Mucosa of stomach (tissue), 1 donor: ENCODE data around the gene RNF113B.

Experiments
- H3K27me3 ChIP-seq: one replicate; pipeline ENCODE4 v1.7.0; 2013; ENCODE audit warnings: mild to moderate bottlenecking, low read length; ENCODE audit not compliant: control insufficient read depth, insufficient read depth
- H3K36me3 ChIP-seq: one replicate; pipeline ENCODE4 v1.7.0; 2013; ENCODE audit warnings: low read length; ENCODE audit not compliant: control insufficient read depth, insufficient read depth
- H3K4me1 ChIP-seq: one replicate; pipeline ENCODE4 v1.7.0; 2013; ENCODE audit warnings: mild to moderate bottlenecking, low read length; ENCODE audit not compliant: control insufficient read depth, insufficient read depth
- H3K4me3 ChIP-seq: one replicate; pipeline ENCODE4 v1.7.0; 2013; ENCODE audit warnings: low read length
- H3K9ac ChIP-seq: one replicate; pipeline ENCODE4 v1.7.0; 2013; ENCODE audit warnings: mild to moderate bottlenecking, low read length, moderate library complexity
- H3K9me3 ChIP-seq: one replicate; pipeline ENCODE4 v1.7.0; 2013; ENCODE audit warnings: mild to moderate bottlenecking, low read length, moderate library complexity; ENCODE audit not compliant: control insufficient read depth
- donor health status: Pancreatic carcinoma.

RNF113B gene

GRCh38 chr13:98171900-98172589 lies 5.0 kb downstream of the RNF113B start:
- H3K27me3 ChIP-seq = no peaks in the 10 kb centered on the region
- H3K9me3 ChIP-seq = no peaks in the 10 kb centered on the region
- peak overlapping the region; percentile 54 for H3K9ac ChIP-seq
- H3K4me3 ChIP-seq = no peak overlapping the region
- H3K4me1 ChIP-seq = peaks cover 33% of the 10 kb centered on the region
- no peaks in the 10 kb centered on the region for H3K36me3 ChIP-seq

- Histone ChIP-seq H3K4me1 (peaks cover 24% of the 10 kb centered on the region), H3K9ac (no peak overlapping the region), H3K27me3 (no peaks in the 10 kb centered on the region), H3K9me3 (no peaks in the 10 kb centered on the region), H3K4me3 (no peak overlapping the region), H3K36me3 (no peaks in the 10 kb centered on the region)
These were observed 7.7 kb downstream of the RNF113B start for GRCh38 chr13:98169331-98169730.

GRCh38 chr13:98162935-98163334 lies 14.1 kb downstream of the RNF113B start:
- no peaks in the 10 kb centered on the region for H3K36me3 ChIP-seq

GRCh38 chr13:98158172-98158899 lies 18.7 kb downstream of the RNF113B start:
- Histone ChIP-seq H3K27me3 (no peaks in the 10 kb centered on the region), H3K9me3 (no peaks in the 10 kb centered on the region), H3K4me1 (peaks cover 6% of the 10 kb centered on the region), H3K36me3 (no peaks in the 10 kb centered on the region), H3K9ac (no peak overlapping the region), H3K4me3 (no peak overlapping the region)

More at GRCh38 chr13:98162935-98163334, 14.1 kb downstream of the RNF113B start:
- H3K9ac ChIP-seq = no peak overlapping the region
- no peaks in the 10 kb centered on the region for H3K27me3 ChIP-seq
- H3K4me3 ChIP-seq = no peak overlapping the region
- no peaks in the 10 kb centered on the region for H3K4me1 ChIP-seq
- no peaks in the 10 kb centered on the region for H3K9me3 ChIP-seq

- no peaks in the 10 kb centered on the region for H3K36me3 ChIP-seq
- H3K4me3 ChIP-seq = no peak overlapping the region
- H3K27me3 ChIP-seq = no peaks in the 10 kb centered on the region
- H3K9ac ChIP-seq = no peak overlapping the region
- H3K4me1 ChIP-seq = peaks cover 6% of the 10 kb centered on the region
- H3K9me3 ChIP-seq = no peaks in the 10 kb centered on the region
These were observed 19.5 kb downstream of the RNF113B start for GRCh38 chr13:98157609-98158008.

- Histone ChIP-seq H3K9me3 (no peaks in the 10 kb centered on the region), H3K4me3 (no peak overlapping the region), H3K9ac (no peak overlapping the region), H3K36me3 (no peaks in the 10 kb centered on the region), H3K27me3 (no peaks in the 10 kb centered on the region), H3K4me1 (peaks cover 6% of the 10 kb centered on the region)
These were observed 19.9 kb downstream of the RNF113B start for GRCh38 chr13:98157188-98157587.

- Histone ChIP-seq H3K9me3 (no peaks in the 10 kb centered on the region), H3K9ac (no peak overlapping the region), H3K27me3 (no peaks in the 10 kb centered on the region), H3K4me1 (peaks cover 6% of the 10 kb centered on the region), H3K4me3 (no peak overlapping the region), H3K36me3 (no peaks in the 10 kb centered on the region)
These were observed 20.8 kb downstream of the RNF113B start for GRCh38 chr13:98156259-98156658.

GRCh38 chr13:98155475-98156109 lies 21.5 kb downstream of the RNF113B start:
- Histone ChIP-seq H3K4me1 (peaks cover 6% of the 10 kb centered on the region), H3K27me3 (no peaks in the 10 kb centered on the region), H3K9ac (no peak overlapping the region), H3K9me3 (no peaks in the 10 kb centered on the region), H3K4me3 (no peak overlapping the region), H3K36me3 (no peaks in the 10 kb centered on the region)

GRCh38 chr13:98150832-98151479 lies 26.1 kb downstream of the RNF113B start:
- Histone ChIP-seq H3K4me3 (no peak overlapping the region), H3K9me3 (no peaks in the 10 kb centered on the region), H3K27me3 (no peaks in the 10 kb centered on the region), H3K4me1 (peaks cover 6% of the 10 kb centered on the region), H3K36me3 (no peaks in the 10 kb centered on the region), H3K9ac (no peak overlapping the region)

- H3K27me3 ChIP-seq = no peaks in the 10 kb centered on the region
- H3K9ac ChIP-seq = no peak overlapping the region
- H3K36me3 ChIP-seq = no peaks in the 10 kb centered on the region
- H3K4me3 ChIP-seq = no peak overlapping the region
- H3K4me1 ChIP-seq = peaks cover 15% of the 10 kb centered on the region
- H3K9me3 ChIP-seq = no peaks in the 10 kb centered on the region
These were observed 29.5 kb downstream of the RNF113B start for GRCh38 chr13:98147521-98147920.

- Histone ChIP-seq H3K27me3 (peaks cover 8% of the 10 kb centered on the region), H3K9ac (peak overlapping the region; percentile 73), H3K4me1 (peaks cover 19% of the 10 kb centered on the region), H3K9me3 (no peaks in the 10 kb centered on the region), H3K36me3 (no peaks in the 10 kb centered on the region), H3K4me3 (peak overlapping the region; percentile 18)
These were observed 32.2 kb downstream of the RNF113B start for GRCh38 chr13:98144801-98145350.
